Panc1 (cell line): ENCODE data around the gene PKD1L1. TPM values are rescaled to one million over a fixed set of nuclear protein-coding genes. Genes with fewer than 3 reads are reported as not detected.
A peak's percentile ranks its signal among the peaks of the same experiment; 100 is the strongest.

Source experiments
- ATAC-seq: fragments of 200-7000 bp; cut with Tn5 transposase; 2 replicates; pipeline ENCODE4 v1.9.1; 2020; ENCODE audit warnings: mild to moderate bottlenecking, moderate library complexity
- BruUV-seq: library from RNA; stranded (reverse); fragments of 400-500 nt; replicated peaks from 2 replicates; lab custom pipeline; 2021; lab: Mats Ljungman, UMichigan
- CTCF ChIA-PET: fragments of 300-600 bp; sonication (Branson Sonifier 250); formaldehyde crosslinking; loops from one replicate; lab custom pipeline; 2022; ENCODE audit warnings: antibody characterized with exemption; lab: Charles Lee
- POLR2A ChIA-PET: fragments of 300-600 bp; sonication (Branson Sonifier 250); formaldehyde crosslinking; loops from one replicate; lab custom pipeline; 2022; ENCODE audit warnings: antibody characterized with exemption; lab: Charles Lee
- DNase-seq: peaks from one replicate; pipeline ENCODE4 v3.0.0-alpha.2; 2010; ENCODE audit warnings: low read depth, low spot score
- H3K27ac ChIP-seq: 2 replicates; pipeline ENCODE4 v1.5.1; 2011; ENCODE audit warnings: mild to moderate bottlenecking, low read length, inconsistent platforms
- H3K27me3 ChIP-seq: fragments of 200-500 bp; sonication (Bioruptor generic); 2 replicates; pipeline ENCODE4 v1.6.0; 2014; ENCODE audit warnings: low read length, inconsistent platforms; ENCODE audit not compliant: control insufficient read depth, insufficient read depth
- H3K36me3 ChIP-seq: fragments of 200-500 bp; sonication (Bioruptor generic); 2 replicates; pipeline ENCODE4 v1.5.1; 2014; ENCODE audit warnings: inconsistent platforms, mild to moderate bottlenecking, low read length, moderate library complexity; ENCODE audit not compliant: control insufficient read depth, insufficient read depth
- H3K4me1 ChIP-seq: 2 replicates; pipeline ENCODE4 v1.5.1; 2011; ENCODE audit warnings: inconsistent platforms, mild to moderate bottlenecking, low read length, moderate library complexity; ENCODE audit not compliant: control insufficient read depth, insufficient read depth
- H3K4me3 ChIP-seq, 2 experiments: 2 replicates each; pipeline ENCODE4 v1.5.1; 2011 to 2012; ENCODE audit warnings: low read depth in 2 of 2, low read length in 2 of 2, mild to moderate bottlenecking in 2 of 2, inconsistent platforms in 1 of 2, moderate library complexity in 1 of 2
- H3K9me3 ChIP-seq: fragments of 200-500 bp; sonication (Bioruptor generic); 2 replicates; pipeline ENCODE4 v1.5.1; 2014; ENCODE audit warnings: low read depth, mild to moderate bottlenecking, inconsistent platforms, low read length, moderate library complexity; ENCODE audit not compliant: control insufficient read depth, insufficient read depth
- CTCF ChIP-seq: fragments of 450-650 bp; IDR thresholded peaks from 2 replicates; pipeline ENCODE4 v1.5.1; 2017; ENCODE audit warnings: mild to moderate bottlenecking
- POLR2AphosphoS5 ChIP-seq: IDR thresholded peaks from 2 replicates; pipeline ENCODE4 v1.6.1; 2012; ENCODE audit warnings: mild to moderate bottlenecking, low read depth, low read length, moderate library complexity
- REST ChIP-seq, 2 experiments: IDR thresholded peaks; 2 replicates each; pipeline ENCODE4 v1.6.1; 2011 to 2012; ENCODE audit warnings: low read depth in 2 of 2, control low read depth in 1 of 2, low read length in 1 of 2, mild to moderate bottlenecking in 1 of 2, moderate library complexity in 1 of 2; ENCODE audit not compliant: insufficient read depth in 1 of 2
- SIN3A ChIP-seq: IDR thresholded peaks from 2 replicates; pipeline ENCODE4 v1.6.1; 2012; ENCODE audit warnings: low read depth, mild to moderate bottlenecking, low read length, moderate library complexity, borderline replicate concordance; ENCODE audit not compliant: insufficient read depth
- TCF7L2 ChIP-seq: IDR thresholded peaks from 2 replicates; pipeline ENCODE4 v1.6.1; 2011; ENCODE audit warnings: mild to moderate bottlenecking, low read depth, low read length, inconsistent platforms
- in situ Hi-C: cut with HindIII; loops from 2 replicates; pipeline ENCODE4 v1.10.0; 2016; ENCODE audit warnings: low sequenced_read_pairs, low pct_unique_long_range_greater_than_20kb
- intact Hi-C: fragments of 100-400 bp; cut with micrococcal nuclease; formaldehyde crosslinking; loops from one replicate; pipeline ENCODE4 v1.10.0; 2022; ENCODE audit not compliant: unreplicated experiment
- total RNA-seq: library from RNA; stranded (reverse); gene quantifications from one replicate; pipeline ENCODE4 v1.2.1, GENCODE V29; 2021; ENCODE audit not compliant: unreplicated experiment

The PKD1L1 gene
- total RNA-seq, 1 experiment from 2014 or later = 2.2 TPM

GRCh38 chr7:47942132-47942531, 6.1 kb downstream of the PKD1L1 start:
- ChIA-PET CTCF (no interaction called here), POLR2A (no interaction called here)
- Histone ChIP-seq H3K4me1 (peaks cover 52% of the 10 kb centered on the region), H3K9me3 (no peaks in the 10 kb centered on the region), H3K27me3 (no peaks in the 10 kb centered on the region), H3K36me3 (no peaks in the 10 kb centered on the region), H3K4me3 (no peak overlapping the region), H3K27ac (peak overlapping the region; percentile 83; the same call in 1 of the 2 replicates)
- TF ChIP-seq POLR2AphosphoS5 (no peak), TCF7L2 (no peak), SIN3A (no peak), REST (IDR thresholded peaks at IDR 0.05; ENCODE audit: insufficient read depth in 1 of 2, low read depth in 2 of 2, low read length in 1 of 2) (no peak), CTCF (no peak)
- intact Hi-C loops = no loop called here
- no peak for ATAC-seq
- no TSS peak for BruUV-seq
- in situ Hi-C loops = no loop called here
- no peak for DNase-seq

- intact Hi-C loops (no loop called here), in situ Hi-C loops (no loop called here)
- CTCF ChIA-PET = no interaction called here
- Histone ChIP-seq H3K9me3 (no peaks in the 10 kb centered on the region), H3K4me3 (no peak overlapping the region), H3K36me3 (no peaks in the 10 kb centered on the region), H3K27me3 (no peaks in the 10 kb centered on the region), H3K4me1 (peaks cover 59% of the 10 kb centered on the region), H3K27ac (peak overlapping the region; percentile 83)
- BruUV-seq = no TSS peak
- POLR2A ChIA-PET = interaction anchor here (0.5 kb wide), 1 partner anchor 122 kb away, joined by 11 read pairs; no protein-coding TSS in a partner anchor
- TF ChIP-seq CTCF (no peak), POLR2AphosphoS5 (no peak), SIN3A (no peak)
- ATAC-seq = no peak
- DNase-seq = no peak
Measured at GRCh38 chr7:47941136-47941844, 7.0 kb downstream of the PKD1L1 start.
